ENCODE measurements around the gene COL5A1.
A peak's percentile ranks its signal among the peaks of the same experiment; 100 is the strongest.

The COL5A1 gene

GRCh38 chr9:134748591-134748990 is 107.0 kb downstream of the COL5A1 start:
- no peak for DNase-seq

- DNase-seq = no peak
These were observed 109.0 kb downstream of the COL5A1 start for GRCh38 chr9:134750450-134751155.

GRCh38 chr9:134751622-134752021 is 110.0 kb downstream of the COL5A1 start:
- DNase-seq = no peak

- no peak for DNase-seq
These were observed 111.0 kb downstream of the COL5A1 start for GRCh38 chr9:134752471-134753168.

- no peak for DNase-seq
These were observed 111.6 kb downstream of the COL5A1 start for GRCh38 chr9:134753191-134753590.

- no peak for DNase-seq
These were observed 113.8 kb downstream of the COL5A1 start for GRCh38 chr9:134755221-134755907.

GRCh38 chr9:134756098-134756497 is 114.5 kb downstream of the COL5A1 start:
- DNase-seq = no peak

GRCh38 chr9:134757216-134757975 is 115.8 kb downstream of the COL5A1 start:
- DNase-seq = no peak

- peak; percentile 40 for DNase-seq
These were observed 117.5 kb downstream of the COL5A1 start for GRCh38 chr9:134758949-134759607.

- no peak for DNase-seq
These were observed 118.3 kb downstream of the COL5A1 start for GRCh38 chr9:134759913-134760312.

- no peak for DNase-seq
These were observed 119.3 kb downstream of the COL5A1 start for GRCh38 chr9:134760750-134761420.

GRCh38 chr9:134764473-134765269 is 123.1 kb downstream of the COL5A1 start:
- DNase-seq = no peak

- no peak for DNase-seq
These were observed 124.2 kb downstream of the COL5A1 start for GRCh38 chr9:134765785-134766184.

- DNase-seq = no peak
These were observed 125.0 kb downstream of the COL5A1 start for GRCh38 chr9:134766587-134766986.

- DNase-seq = peak; percentile 30
These were observed 126.7 kb downstream of the COL5A1 start for GRCh38 chr9:134768332-134768708.

- DNase-seq = peak; percentile 59
These were observed 127.2 kb downstream of the COL5A1 start for GRCh38 chr9:134768709-134769351.

GRCh38 chr9:134770972-134771971 is 129.7 kb downstream of the COL5A1 start:
- DNase-seq = no peak

GRCh38 chr9:134772331-134772730 is 130.7 kb downstream of the COL5A1 start:
- no peak for DNase-seq

GRCh38 chr9:134773842-134774241 is 132.2 kb downstream of the COL5A1 start:
- DNase-seq = no peak
